Measurements from ENCODE around the gene TMUB1. TPM values are rescaled to one million over a fixed set of nuclear protein-coding genes. Genes with fewer than 3 reads are reported as not detected.

Gene TMUB1
- total and polyA plus RNA-seq, 8 donors = 12.7 to 86.8 (median 63.6) TPM

- H3K9me3 ChIP-seq = no peaks in the 10 kb centered on the region
- intact Hi-C loops (cut with DNase I; ENCODE audit: low total_unique reads) = loop anchor here (10.0 kb wide), 1 partner anchor 53 kb away; no protein-coding TSS in a partner anchor
- TF ChIP-seq POLR2A (IDR thresholded peaks at IDR 0.05) (no peak), CTCF (IDR thresholded peaks at IDR 0.05) (no peak), POLR2AphosphoS5 (IDR thresholded peaks at IDR 0.05) (no peak), EP300 (IDR thresholded peaks at IDR 0.05) (no peak)
- WGBS, 5 donors = 85 to 88% (median 87%) methylated on average over 12 of the region's 12 CpGs
- H3K36me3 ChIP-seq = peaks cover 37 to 61% (median 56%) of the 10 kb centered on the region in 4 donors
- no peak overlapping the region for H3K4me3 ChIP-seq
- H3K4me1 ChIP-seq = peaks cover 26 to 37% (median 32%) of the 10 kb centered on the region in 4 donors
- DNase-seq = no peak
- no peak overlapping the region for H3K27ac ChIP-seq
- no peaks in the 10 kb centered on the region for H3K27me3 ChIP-seq
Measured at GRCh38 chr7:151117565-151117964, 34.3 kb upstream of the TMUB1 start.

GRCh38 chr7:151116603-151117440, 33.5 kb upstream of the TMUB1 start:
- no peak for DNase-seq
- Histone ChIP-seq H3K27me3 (no peaks in the 10 kb centered on the region), H3K27ac (peak overlapping the region in 2 of 5 donors; percentile 49 to 70), H3K4me3 (no peak overlapping the region), H3K4me1 (peaks cover 26 to 45% (median 39%) of the 10 kb centered on the region in 4 donors), H3K9me3 (no peaks in the 10 kb centered on the region), H3K36me3 (peaks cover 37 to 53% (median 49%) of the 10 kb centered on the region in 4 donors)
- 86 to 91% (median 90%) methylated on average over 25 to 27 of the region's 27 CpGs for WGBS, 5 donors
- intact Hi-C loops (cut with DNase I; ENCODE audit: low total_unique reads) = loop anchor here (10.0 kb wide), 1 partner anchor 52 kb away; no protein-coding TSS in a partner anchor
- TF ChIP-seq CTCF (IDR thresholded peaks at IDR 0.05) (no peak), POLR2AphosphoS5 (IDR thresholded peaks at IDR 0.05) (no peak), POLR2A (IDR thresholded peaks at IDR 0.05) (no peak), EP300 (IDR thresholded peaks at IDR 0.05) (no peak)

- Histone ChIP-seq H3K36me3 (peaks cover 31 to 45% (median 40%) of the 10 kb centered on the region in 4 donors), H3K4me3 (peak overlapping the region; percentile 24 to 47 (median 39)), H3K27ac (peak overlapping the region in 4 of 5 donors; percentile 5 to 70 (median 43)), H3K9me3 (no peaks in the 10 kb centered on the region), H3K4me1 (peaks cover 30 to 54% (median 47%) of the 10 kb centered on the region in 4 donors), H3K27me3 (no peaks in the 10 kb centered on the region)
- peak; percentile 81 to 90 for DNase-seq
- 45 to 57% (median 51%) methylated on average over 11 to 14 of the region's 14 CpGs for WGBS, 5 donors
- intact Hi-C loops (cut with DNase I; ENCODE audit: low total_unique reads) = loop anchor here (10.0 kb wide), 1 partner anchor 51 kb away; no protein-coding TSS in a partner anchor
- TF ChIP-seq POLR2AphosphoS5 (IDR thresholded peaks at IDR 0.05) (peak in 1 of 3 donors; percentile 47), EP300 (IDR thresholded peaks at IDR 0.05) (no peak)
Measured at GRCh38 chr7:151115836-151116418, 32.6 kb upstream of the TMUB1 start.

GRCh38 chr7:151115121-151115835, 32.0 kb upstream of the TMUB1 start:
- Histone ChIP-seq H3K36me3 (peaks cover 25 to 38% (median 33%) of the 10 kb centered on the region in 4 donors), H3K4me3 (peak overlapping the region; percentile 24 to 47 (median 39)), H3K27me3 (no peaks in the 10 kb centered on the region), H3K9me3 (no peaks in the 10 kb centered on the region), H3K27ac (peak overlapping the region in 4 of 5 donors; percentile 12 to 70 (median 43)), H3K4me1 (peaks cover 30 to 60% (median 54%) of the 10 kb centered on the region in 4 donors)
- DNase-seq = peak in 1 of 2 donors; percentile 71
- 4 to 40% (median 9%) methylated on average over 11 to 114 of the region's 114 CpGs for WGBS, 5 donors
- TF ChIP-seq POLR2A (IDR thresholded peaks at IDR 0.05) (no peak), CTCF (IDR thresholded peaks at IDR 0.05) (no peak), POLR2AphosphoS5 (IDR thresholded peaks at IDR 0.05) (no peak), EP300 (IDR thresholded peaks at IDR 0.05) (no peak)
- intact Hi-C loops (cut with DNase I; ENCODE audit: low total_unique reads) = loop anchor here (10.0 kb wide), 1 partner anchor 50 kb away; no protein-coding TSS in a partner anchor
